Posterior cingulate gyrus (tissue), 11 donors: Measurements from ENCODE around the gene CENPL.
"Not testable (repeated sequence)": the region's sequence is repeated elsewhere in the genome, so short reads cannot be mapped to it uniquely, and the experiment has no call there.

Experiments
- DNase-seq, 10 donors: peaks; one replicate each; pipeline versions ENCODE4 v3.0.0 to v3.0.0-alpha.2; 2020 to 2021; ENCODE audit warnings: mixed read lengths in 3 of 10
- intact Hi-C: fragments of 100-400 bp; cut with DNase I; formaldehyde crosslinking; loops from one replicate; pipeline ENCODE4 v1.15.1; 2023

The CENPL gene

GRCh38 chr1:173824315-173825081 is at the start of gene CENPL, which contains the start of gene DARS2:
TSS of gene CENPL (minus strand) at chr1:173824883. CDS start at chr1:173811299, 13,584 bp downstream.
TSS of gene DARS2 (plus strand) at chr1:173824673. CDS start at chr1:173825230, 557 bp downstream.
- intact Hi-C loops: loop anchor here (1.0 to 10.0 kb wide), 6 partner anchors 42 to 1000 kb away; partner anchors contain the start of genes GAS5, KLHL20 and PRDX6
- DNase-seq: peak; percentile 90 to 99 (median 95)

DNA sequence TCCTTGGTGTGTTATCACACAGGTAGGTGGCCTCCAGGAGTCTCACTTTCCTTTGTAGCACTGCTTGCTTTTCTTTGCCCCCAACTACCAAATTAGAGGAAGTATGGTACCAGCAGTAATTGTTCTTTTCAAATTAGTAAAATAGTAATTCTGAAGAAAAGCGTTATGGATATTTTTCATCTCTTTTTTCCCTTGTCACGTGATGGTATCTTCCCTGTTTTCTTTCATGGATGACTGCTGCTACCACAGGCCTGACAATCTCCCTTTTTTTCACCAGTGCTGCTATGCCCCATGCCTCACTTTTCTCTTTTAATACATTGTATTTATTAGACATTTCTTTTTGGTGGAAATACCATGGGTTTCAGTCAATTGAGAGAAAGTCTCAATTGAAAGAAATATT is 46.8 kb upstream of the CENPL start:
- no peak for DNase-seq
- intact Hi-C loops: no loop called here

GRCh38 chr1:173871091-173871490 is 46.4 kb upstream of the CENPL start:
- no peak for DNase-seq
- intact Hi-C loops: no loop called here

DNA sequence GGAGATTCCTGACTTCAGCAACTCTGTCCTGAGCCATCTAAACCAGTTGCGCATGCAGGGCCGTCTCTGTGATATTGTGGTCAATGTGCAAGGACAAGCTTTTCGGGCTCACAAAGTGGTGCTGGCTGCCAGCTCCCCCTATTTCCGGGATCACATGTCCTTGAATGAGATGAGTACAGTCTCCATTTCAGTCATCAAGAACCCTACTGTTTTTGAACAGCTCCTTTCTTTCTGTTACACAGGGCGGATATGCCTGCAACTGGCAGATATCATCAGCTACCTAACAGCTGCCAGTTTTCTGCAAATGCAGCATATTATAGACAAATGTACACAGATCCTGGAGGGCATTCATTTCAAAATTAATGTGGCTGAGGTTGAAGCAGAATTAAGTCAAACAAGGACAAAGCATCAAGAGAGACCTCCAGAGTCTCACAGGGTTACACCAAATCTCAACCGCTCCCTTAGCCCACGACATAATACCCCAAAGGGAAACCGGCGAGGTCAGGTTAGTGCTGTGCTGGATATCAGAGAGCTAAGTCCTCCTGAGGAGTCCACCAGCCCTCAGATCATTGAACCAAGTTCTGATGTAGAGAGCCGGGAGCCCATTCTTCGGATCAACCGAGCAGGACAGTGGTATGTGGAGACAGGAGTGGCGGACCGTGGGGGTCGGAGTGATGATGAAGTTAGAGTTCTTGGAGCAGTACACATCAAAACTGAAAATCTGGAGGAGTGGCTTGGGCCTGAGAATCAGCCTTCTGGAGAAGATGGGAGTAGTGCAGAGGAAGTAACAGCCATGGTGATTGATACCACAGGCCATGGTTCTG is 45.8 kb upstream of the CENPL start:
- DNase-seq: peak in 5 of 10 donors; percentile 26 to 85 (median 46)
- intact Hi-C loops: no loop called here

GRCh38 chr1:173869021-173869359 is 44.3 kb upstream of the CENPL start:
- no peak for DNase-seq
- intact Hi-C loops: loop anchor here (2.0 to 5.0 kb wide), 2 partner anchors 153 to 290 kb away; partner anchors contain the start of genes RABGAP1L and RC3H1

GRCh38 chr1:173868266-173869020 is 43.8 kb upstream of the CENPL start, which contains the start of gene ZBTB37:
TSS of gene ZBTB37 (plus strand) at chr1:173868380. CDS start at chr1:173870226, 1,846 bp downstream.
- intact Hi-C loops: loop anchor here (2.0 to 5.0 kb wide), 2 partner anchors 154 to 290 kb away; partner anchors contain the start of genes RABGAP1L and RC3H1
- peak in 4 of 10 donors; percentile 53 to 90 (median 76) for DNase-seq

DNA sequence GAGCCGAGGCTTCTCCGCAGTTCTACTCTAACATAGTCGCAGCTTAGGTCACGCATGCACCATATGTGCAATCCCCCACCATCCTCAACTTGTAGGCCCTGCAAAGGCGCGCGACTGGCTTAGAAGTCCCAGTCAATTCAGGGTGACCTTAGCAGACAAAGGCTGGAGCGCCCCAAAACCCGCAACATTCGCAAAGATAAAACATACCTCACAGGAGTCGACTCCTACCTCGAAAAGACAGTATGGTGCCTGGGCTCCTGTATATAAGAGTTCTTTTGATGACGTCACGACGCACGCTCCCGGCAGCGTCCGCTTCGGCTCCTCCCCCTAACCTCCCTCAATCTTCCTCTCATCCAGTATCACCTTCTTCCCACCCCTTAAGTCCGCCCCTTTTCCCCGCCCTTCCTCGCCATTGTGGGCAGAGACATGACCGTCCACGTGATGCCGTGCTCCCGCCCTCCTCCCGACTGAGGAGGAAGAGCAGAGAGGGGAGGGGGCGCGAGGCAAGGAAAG is 43.1 kb upstream of the CENPL start, which contains the start of gene GAS5:
TSS of gene GAS5 (minus strand) at position 237 of the 513 bp plus-strand sequence.
- intact Hi-C loops: loop anchor here (2.0 to 5.0 kb wide), 3 partner anchors 43 to 291 kb away; partner anchors contain the start of genes CENPL, DARS2, RABGAP1L and RC3H1
- peak; percentile 95 to 100 (median 97) for DNase-seq

- peak in 3 of 10 donors; percentile 23 to 75 (median 71) for DNase-seq
- intact Hi-C loops: loop anchor here (2.0 to 5.0 kb wide), 2 partner anchors 42 to 155 kb away; partner anchors contain the start of genes CENPL, DARS2 and RC3H1
Observed at GRCh38 chr1:173867141-173867752, 42.6 kb upstream of the CENPL start.

GRCh38 chr1:173866413-173867115 is 41.9 kb upstream of the CENPL start:
- no peak for DNase-seq
- intact Hi-C loops: loop anchor here (2.0 to 5.0 kb wide), 2 partner anchors 42 to 156 kb away; partner anchors contain the start of genes CENPL, DARS2 and RC3H1

- no peak for DNase-seq
Observed at GRCh38 chr1:173865468-173866164, 40.9 kb upstream of the CENPL start.

GRCh38 chr1:173864179-173864867 is 39.6 kb upstream of the CENPL start:
- intact Hi-C loops: no loop called here

More at GRCh38 chr1:173865468-173866164, 40.9 kb upstream of the CENPL start:
- intact Hi-C loops: loop anchor here (2.0 to 5.0 kb wide), 2 partner anchors 41 to 157 kb away; partner anchors contain the start of genes CENPL, DARS2 and RC3H1

GRCh38 chr1:173863224-173864161 is 38.8 kb upstream of the CENPL start:
- intact Hi-C loops: no loop called here
- no peak for DNase-seq

More at GRCh38 chr1:173864179-173864867, 39.6 kb upstream of the CENPL start:
- DNase-seq: no peak

GRCh38 chr1:173862769-173863223 is 38.1 kb upstream of the CENPL start:
- intact Hi-C loops: no loop called here
- no peak for DNase-seq

DNA sequence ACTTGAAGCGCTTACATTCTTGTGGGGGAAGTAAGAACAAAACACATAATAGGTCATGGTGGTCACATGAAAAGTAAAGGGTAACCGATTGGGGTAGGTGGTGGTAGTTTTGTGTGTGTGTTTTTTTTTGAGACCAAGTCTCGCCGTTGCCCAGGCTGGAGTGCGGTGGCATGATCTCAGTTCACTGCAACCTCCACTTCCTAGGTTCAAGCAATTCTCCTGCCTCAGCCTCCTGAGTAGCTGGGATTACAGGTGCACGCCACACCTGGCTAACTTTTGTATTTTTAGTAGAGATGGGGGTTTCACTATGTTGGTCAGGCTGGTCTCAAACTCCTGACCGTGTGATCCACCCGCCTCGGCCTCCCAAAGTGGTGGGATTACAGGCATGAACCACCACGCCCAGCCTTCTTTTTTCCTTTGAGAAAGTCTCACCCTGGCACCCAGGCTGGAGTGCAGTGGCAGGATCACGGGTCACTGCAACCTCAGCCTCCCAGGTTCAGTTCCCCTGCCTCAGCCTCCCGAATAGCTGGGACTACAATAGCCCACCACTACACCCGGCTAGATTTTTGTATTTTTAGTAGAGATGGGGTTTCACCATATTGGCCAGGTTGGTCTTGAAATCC is 37.6 kb upstream of the CENPL start:
- DNase-seq, intact Hi-C loops: not testable (repeated sequence)

DNA sequence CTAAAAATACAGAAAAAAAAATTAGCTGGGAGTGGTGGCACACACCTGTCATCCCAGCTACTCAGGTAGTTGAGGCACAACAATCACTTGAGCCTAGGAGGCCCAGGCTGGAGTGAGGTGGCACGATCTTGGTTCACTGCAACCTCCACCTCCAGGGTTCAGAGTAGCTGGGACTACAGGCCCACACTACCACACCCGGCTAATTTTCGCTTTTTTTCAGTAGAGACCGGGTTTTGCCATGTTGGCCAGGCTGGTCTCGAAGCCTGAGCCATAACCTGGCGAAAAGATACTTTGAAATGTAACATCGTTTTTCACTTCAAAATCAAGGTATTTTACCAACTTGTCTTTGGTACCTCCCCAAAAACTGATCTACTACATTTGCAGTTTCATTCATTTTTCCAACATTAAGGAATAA is 37.1 kb upstream of the CENPL start:
- intact Hi-C loops: no loop called here

More for the DNA sequence above, 37.1 kb upstream of the CENPL start:
- no peak for DNase-seq
